ENCODE results near the gene SPATA31C2.
A peak's percentile ranks its signal among the peaks of the same experiment; 100 is the strongest.
"Not testable (repeated sequence)": the region's sequence is repeated elsewhere in the genome, so short reads cannot be mapped to it uniquely, and the experiment has no call there.

SPATA31C2 gene

DNA sequence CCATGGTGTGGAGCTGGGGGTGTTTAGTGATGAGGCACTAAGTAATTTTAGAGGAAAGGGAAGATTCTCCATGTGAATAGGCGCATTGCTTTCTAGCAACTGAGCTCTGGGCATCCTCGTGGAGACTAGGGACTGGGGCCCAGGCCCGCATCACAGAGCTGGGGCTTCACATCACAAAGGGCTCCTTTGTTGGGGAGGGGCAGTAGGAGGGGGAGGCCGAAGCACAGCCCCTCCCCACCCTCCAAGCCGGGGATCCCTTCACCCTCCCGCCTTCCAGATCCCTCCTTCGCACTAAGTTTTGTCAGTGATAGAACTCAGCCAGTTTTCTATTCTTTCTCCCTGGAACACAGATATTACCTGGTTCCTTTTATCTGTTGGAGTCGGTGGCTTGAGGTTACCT is at the start of gene SPATA31C2:
SPATA31C2 (minus strand) TSS at position 101 of the 400 bp plus-strand sequence; CDS start at position 72, 29 bp downstream.
- DNase-seq = not testable (repeated sequence)

DNA sequence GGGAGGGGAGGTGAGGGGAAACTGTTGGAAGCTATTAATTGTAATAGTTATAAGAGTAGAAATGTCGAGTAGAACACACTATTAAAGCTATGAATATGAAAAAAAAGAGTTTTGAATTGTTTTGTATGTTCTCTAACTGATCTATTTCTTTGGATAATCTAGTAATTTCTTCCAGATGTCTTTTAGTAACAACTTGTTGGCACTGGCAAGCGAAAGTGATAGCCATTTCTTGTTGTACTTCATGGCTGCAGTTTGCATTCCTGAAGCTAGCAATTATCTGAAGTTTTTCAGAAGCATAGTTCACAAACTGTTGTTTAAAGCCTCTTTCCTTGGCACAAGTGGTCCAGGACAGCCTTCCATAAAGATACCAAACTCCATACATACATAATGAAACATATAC is 49.4 kb upstream of the SPATA31C2 start:
- TF ChIP-seq POLR2A (IDR thresholded peaks at IDR 0.05; ENCODE audit: low read length) (no peak), GATA1 (IDR thresholded peaks at IDR 0.05; ENCODE audit: low read depth, low read length) (no peak)
- no peak for DNase-seq

DNA sequence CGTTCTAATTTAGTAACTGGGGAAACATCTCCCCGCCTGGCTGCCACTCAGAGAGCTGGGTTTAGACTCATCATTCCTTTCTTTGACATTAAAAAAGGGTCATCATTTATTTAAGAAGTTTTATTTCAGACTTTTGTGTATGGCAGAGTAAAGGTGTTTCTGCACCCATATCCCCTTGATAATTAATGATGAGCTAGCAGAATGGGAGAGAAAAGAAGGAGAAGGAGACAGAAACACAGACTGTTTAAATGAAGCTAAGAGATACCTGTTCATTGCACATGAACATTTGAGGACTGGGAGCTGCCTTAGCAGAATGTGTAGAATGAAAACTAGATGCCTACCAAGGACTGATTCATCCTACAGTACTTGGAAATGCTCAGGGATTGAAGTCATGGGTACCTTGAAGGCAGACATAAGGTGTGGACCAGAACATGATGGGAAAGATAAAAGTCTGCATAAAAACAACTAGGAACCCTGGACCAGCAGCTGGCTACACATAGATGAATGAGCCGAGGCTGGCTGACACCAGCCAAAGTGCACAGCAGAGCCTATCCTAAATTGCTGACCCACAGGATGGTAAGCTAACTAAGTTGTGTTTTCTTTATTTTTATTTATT is 48.3 kb upstream of the SPATA31C2 start:
- DNase-seq = no peak
- TF ChIP-seq POLR2A (IDR thresholded peaks at IDR 0.05; ENCODE audit: low read length) = no peak
- TF ChIP-seq GATA1 (IDR thresholded peaks at IDR 0.05; ENCODE audit: low read depth, low read length) = no peak

DNA sequence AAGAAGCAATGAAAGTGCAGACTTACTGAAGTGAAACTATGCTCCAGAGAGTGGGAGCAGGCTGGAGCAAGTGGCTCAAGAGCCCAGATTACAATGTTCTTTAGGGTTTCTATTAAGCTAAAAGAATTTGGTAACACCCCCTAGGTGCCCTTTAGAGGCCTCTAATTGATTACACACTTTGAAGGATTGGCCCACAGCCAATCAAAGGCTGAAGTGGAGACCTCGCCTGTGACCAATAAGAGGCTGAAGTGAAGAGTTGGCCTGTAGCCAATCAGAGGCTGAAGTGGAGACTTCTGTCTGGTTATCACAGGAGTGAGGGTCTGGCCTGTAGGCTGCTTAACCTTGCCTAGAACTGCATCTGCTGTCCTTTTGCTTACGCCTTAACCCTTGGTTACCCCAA is 46.7 kb upstream of the SPATA31C2 start:
- TF ChIP-seq GATA1 (IDR thresholded peaks at IDR 0.05; ENCODE audit: low read depth, low read length) (no peak), POLR2A (IDR thresholded peaks at IDR 0.05; ENCODE audit: low read length) (no peak)
- no peak for DNase-seq

DNA sequence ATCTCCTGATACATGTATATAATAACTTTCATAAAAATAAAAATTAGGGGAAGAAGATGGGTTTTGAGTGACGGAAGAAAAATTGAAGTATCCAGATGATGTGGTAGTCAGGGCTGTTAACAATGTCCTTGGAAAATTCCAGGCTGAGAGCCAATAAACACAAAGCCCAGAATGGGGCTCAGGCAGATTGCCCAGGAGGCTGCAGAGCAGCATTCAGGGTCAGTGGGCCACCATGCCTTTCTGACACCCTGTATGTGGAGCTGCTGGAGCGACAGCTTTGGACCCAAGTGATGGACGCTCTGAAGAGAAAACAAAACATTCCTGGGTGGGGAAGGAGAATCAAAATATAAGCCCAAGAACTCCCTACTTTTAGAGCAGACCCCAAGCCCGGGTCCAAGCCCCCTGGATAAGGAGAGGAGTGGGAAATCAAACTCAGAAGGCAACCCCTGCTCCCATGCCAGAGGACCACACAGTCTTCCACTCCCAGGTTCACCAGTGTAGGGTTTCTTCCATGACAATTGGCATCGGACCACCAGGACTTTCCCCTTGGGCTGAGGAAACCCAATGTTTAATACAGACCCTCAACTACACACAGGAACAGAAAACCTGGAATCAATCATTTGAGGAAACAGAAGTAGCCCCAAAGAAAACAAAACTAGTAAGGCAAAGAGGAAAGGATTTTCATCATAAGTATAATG is 45.7 kb upstream of the SPATA31C2 start:
- TF ChIP-seq POLR2A (IDR thresholded peaks at IDR 0.05; ENCODE audit: low read length) (no peak), GATA1 (IDR thresholded peaks at IDR 0.05; ENCODE audit: low read depth, low read length) (no peak)
- DNase-seq = no peak

DNA sequence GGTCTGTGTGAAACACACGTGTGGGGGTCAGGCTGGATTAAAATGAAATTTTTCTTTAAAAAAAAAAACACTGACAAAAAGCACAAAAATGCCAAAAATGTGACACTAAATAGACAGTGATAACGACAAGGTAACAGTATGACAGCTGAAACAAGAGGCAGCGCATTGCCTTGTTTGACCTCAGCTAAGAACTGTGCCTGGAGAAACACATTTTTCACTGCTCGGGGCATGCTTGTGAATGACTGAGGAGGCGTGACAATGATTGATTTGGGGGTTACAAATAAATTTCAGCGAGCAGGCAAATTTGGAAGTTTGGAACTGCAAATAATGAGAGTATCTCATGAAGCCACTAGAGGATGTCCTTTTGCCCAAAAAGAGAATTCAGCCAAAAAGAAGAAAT is 44.2 kb upstream of the SPATA31C2 start:
- TF ChIP-seq POLR2A (IDR thresholded peaks at IDR 0.05; ENCODE audit: low read length) = no peak
- TF ChIP-seq GATA1 (IDR thresholded peaks at IDR 0.05; ENCODE audit: low read depth, low read length) = no peak
- DNase-seq = no peak

DNA sequence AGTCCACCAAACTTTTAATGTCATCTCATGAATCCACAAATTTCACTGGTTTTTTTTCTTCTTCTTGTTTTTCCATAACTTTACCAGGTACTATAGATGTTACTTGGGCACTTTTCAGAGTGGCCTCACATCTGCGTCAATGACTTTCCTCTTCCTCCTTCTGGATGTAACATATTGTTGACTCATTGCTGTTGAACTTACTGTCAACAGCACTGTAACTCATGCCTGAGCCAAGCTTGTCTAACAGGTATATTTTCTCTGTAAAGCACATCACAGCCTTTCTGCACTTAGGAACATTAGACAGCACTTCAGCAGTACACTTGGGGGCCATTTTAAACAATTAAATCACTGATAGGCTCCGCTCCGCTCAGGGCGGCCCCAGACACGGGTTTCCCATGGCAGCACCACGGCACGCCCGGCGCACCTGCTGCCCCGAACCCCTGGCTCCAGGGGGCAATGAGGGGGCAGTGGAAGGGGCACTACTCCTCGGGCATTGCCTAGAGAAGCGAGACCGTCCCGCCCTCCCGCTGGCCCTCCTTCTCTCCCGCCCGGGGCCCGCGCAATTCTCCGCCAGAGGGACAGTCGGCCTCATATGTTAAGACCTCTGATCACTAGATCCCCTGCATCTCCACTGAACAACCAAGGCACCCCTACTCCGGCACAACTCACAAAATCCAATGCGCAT is 41.9 kb upstream of the SPATA31C2 start:
- no peak for DNase-seq
- no peak for TF ChIP-seq GATA1 (IDR thresholded peaks at IDR 0.05; ENCODE audit: low read depth, low read length)
- no peak for TF ChIP-seq POLR2A (IDR thresholded peaks at IDR 0.05; ENCODE audit: low read length)

DNA sequence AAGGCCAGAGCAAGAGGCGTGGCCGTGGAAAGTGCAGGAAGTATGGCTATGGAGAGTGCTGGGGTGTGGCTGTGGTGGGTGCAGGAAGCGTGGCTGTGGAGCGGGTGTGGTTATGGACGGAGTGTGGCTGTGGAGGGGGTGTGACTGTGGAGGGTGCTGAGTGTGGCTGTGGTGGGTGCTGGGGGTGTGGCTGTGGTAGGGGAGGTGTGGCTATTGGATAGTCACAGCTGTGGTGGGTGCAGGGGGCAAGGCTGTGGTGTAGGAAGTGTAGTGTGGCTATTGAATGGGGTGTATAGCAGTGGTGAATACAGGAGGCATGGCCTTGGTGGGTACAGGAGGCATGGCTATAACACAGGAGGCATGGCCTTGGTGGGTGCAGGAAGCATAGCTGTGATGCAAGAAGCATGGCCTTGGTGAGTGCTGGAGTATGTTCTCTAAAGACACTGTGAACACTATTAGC is 40.8 kb upstream of the SPATA31C2 start:
- TF ChIP-seq GATA1 (IDR thresholded peaks at IDR 0.05; ENCODE audit: low read depth, low read length) (no peak), POLR2A (IDR thresholded peaks at IDR 0.05; ENCODE audit: low read length) (no peak)
- no peak for DNase-seq

DNA sequence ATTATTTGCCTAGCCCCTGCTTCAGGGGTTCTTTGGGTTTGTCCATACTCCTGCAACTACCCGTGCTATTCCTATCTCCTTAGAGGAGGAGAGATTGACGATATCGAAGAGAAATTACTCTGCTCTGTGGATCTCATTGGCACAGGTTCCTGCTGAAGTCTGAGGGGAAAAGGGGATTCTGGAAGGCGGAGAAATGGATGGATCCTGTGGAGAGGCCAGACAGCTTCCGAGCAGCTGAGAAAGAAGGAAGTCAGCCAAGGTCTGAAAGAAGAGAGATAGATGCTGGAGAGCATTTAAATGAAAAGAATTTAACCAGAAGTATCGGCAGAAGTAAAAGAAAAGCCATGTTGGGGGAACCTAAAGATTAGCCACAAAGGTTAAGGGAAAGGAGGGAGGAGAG is 40.4 kb upstream of the SPATA31C2 start:
- TF ChIP-seq POLR2A (IDR thresholded peaks at IDR 0.05; ENCODE audit: low read length) (no peak), GATA1 (IDR thresholded peaks at IDR 0.05; ENCODE audit: low read depth, low read length) (no peak)
- no peak for DNase-seq

DNA sequence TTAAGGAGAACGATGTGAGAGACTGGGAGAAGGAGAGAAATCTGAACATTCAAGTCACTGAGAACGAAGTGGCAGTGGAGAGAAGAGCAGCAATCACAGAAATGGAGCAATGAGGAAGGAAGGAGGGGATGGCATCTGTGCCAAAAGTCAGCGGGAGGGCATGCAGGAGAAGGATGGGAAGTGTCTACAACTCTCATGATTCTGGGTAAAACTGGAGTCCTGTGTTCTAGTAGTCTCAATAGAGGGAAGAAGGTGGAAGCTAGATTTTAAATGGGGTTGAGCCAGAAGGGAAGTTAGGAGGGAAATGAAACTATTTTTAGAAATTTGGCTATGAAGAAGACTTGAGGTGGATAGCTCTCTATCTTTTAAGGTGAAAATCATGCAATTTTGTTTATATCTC is 39.1 kb upstream of the SPATA31C2 start:
- DNase-seq = no peak
- TF ChIP-seq GATA1 (IDR thresholded peaks at IDR 0.05; ENCODE audit: low read depth, low read length) = no peak
- no peak for TF ChIP-seq POLR2A (IDR thresholded peaks at IDR 0.05; ENCODE audit: low read length)

DNA sequence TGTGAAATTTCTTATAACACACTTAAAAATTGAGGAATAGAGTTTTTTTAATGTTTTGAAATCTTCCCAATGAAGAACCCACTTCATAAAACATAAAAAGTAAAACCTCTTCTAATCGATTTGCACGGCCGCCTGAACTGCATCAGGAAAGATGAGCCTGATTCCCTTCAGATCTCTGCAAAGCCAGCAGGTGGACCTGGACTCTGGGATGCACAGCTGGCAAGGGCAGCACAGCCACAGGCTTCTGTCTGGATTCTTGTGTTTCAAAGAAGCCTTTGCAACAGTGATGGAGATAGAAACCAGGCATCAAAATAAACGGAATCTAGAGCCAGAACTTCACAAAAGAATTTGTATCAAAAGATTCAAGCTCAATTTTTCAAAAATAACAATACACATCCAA is 36.0 kb upstream of the SPATA31C2 start:
- DNase-seq = no peak
- TF ChIP-seq POLR2A (IDR thresholded peaks at IDR 0.05; ENCODE audit: low read length) (no peak), GATA1 (IDR thresholded peaks at IDR 0.05; ENCODE audit: low read depth, low read length) (no peak)

DNA sequence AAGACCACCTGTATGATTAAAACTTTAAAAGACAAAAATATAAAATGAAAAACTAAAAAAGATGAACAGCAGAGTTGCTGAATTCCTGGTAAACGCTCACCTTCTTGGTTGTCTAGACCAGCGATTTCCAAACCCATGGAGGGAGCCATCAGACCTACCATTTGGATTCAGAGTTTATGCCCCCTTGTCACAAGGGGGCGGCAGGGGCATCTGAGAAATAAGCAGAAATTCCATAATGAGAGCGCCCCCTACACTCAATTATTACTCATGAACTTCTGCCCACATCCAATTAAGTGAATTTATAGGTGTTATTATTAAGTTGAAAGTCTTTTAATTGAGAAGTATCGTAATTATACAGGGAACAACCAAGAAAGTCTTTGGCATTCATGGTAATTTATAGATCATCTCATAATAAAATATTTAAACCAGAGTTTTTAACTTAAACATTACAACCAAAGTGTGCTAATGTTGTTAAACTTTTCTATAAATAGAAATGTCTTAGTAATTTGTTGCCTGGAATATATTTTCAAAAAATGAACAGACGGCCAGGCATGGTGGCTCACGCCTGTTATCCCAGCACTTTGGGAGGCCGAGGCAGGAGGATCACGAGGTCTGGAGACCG is 35.2 kb upstream of the SPATA31C2 start:
- DNase-seq = peak; percentile 79 to 80
- TF ChIP-seq GATA1 (IDR thresholded peaks at IDR 0.05; ENCODE audit: low read depth, low read length) (no peak), POLR2A (IDR thresholded peaks at IDR 0.05; ENCODE audit: low read length) (no peak)

DNA sequence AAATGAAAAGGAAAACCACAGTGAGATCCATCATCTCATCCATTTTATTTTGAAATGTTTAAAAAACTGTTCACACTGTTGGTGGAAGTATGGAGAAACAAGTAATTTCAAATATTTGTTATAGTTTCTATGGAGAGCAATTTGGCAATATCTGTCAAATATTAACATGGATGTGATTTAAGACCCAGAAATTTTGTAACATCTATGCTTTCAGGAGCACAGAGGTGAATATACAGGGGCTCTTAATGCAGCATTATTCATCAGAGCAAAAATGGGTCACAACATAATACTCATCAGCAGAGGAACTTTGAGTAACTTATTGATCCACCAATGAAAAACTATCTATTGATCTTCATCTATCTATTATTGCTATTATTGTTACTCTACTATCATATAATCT is 31.4 kb upstream of the SPATA31C2 start:
- no peak for DNase-seq
- no peak for TF ChIP-seq GATA1 (IDR thresholded peaks at IDR 0.05; ENCODE audit: low read depth, low read length)
- no peak for TF ChIP-seq POLR2A (IDR thresholded peaks at IDR 0.05; ENCODE audit: low read length)

DNA sequence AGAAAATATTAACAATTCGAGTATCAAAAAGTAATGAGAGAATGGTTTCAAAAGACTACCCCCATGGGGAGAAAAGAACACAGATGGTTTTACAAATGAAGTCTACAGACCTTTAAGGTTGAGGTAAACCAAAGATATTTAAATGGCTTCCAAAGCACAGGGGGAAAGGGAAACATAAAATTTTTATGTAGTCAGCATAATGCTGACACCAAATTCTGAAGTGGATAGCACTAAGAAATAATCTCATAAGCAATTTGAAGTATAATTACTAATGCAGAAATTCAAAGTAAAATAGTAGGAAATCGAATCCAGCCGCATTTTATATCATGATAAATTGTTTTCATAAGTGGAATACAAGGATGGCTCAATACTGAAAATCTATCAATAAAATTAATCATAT is 30.3 kb upstream of the SPATA31C2 start:
- TF ChIP-seq POLR2A (IDR thresholded peaks at IDR 0.05; ENCODE audit: low read length) (no peak), GATA1 (IDR thresholded peaks at IDR 0.05; ENCODE audit: low read depth, low read length) (no peak)
- DNase-seq = no peak
